HEK293T (cell line): Measurements from ENCODE around the gene PXMP4.

Experiments
- ARNT ChIP-seq: fragments of 450-650 bp; IDR thresholded peaks from 2 replicates; pipeline ENCODE4 v1.6.1; 2017; ENCODE audit warnings: mild to moderate bottlenecking
- BHLHE40 ChIP-seq: fragments of 450-650 bp; IDR thresholded peaks from 2 replicates; pipeline ENCODE4 v1.6.1; 2016; ENCODE audit warnings: mild to moderate bottlenecking, moderate library complexity, borderline replicate concordance
- ELF4 ChIP-seq: fragments of 450-650 bp; IDR thresholded peaks from 2 replicates; pipeline ENCODE4 v1.6.1; 2017; ENCODE audit warnings: antibody characterized with exemption
- FOXA1 ChIP-seq: fragments of 450-650 bp; IDR thresholded peaks from 2 replicates; pipeline ENCODE4 v1.6.1; 2016; ENCODE audit warnings: mild to moderate bottlenecking
- FOXM1 ChIP-seq: fragments of 450-650 bp; IDR thresholded peaks from 2 replicates; pipeline ENCODE4 v1.6.1; 2017; ENCODE audit warnings: mild to moderate bottlenecking, borderline replicate concordance
- HDGF ChIP-seq: fragments of 450-650 bp; IDR thresholded peaks from 2 replicates; pipeline ENCODE4 v1.6.1; 2017; ENCODE audit warnings: antibody characterized with exemption, borderline replicate concordance
- LEF1 ChIP-seq: fragments of 450-650 bp; IDR thresholded peaks from 2 replicates; pipeline ENCODE4 v1.6.1; 2017; ENCODE audit warnings: mild to moderate bottlenecking, borderline replicate concordance
- NFRKB ChIP-seq: fragments of 450-650 bp; IDR thresholded peaks from 2 replicates; pipeline ENCODE4 v1.6.1; 2016; ENCODE audit warnings: mild to moderate bottlenecking, moderate library complexity
- SP1 ChIP-seq: fragments of 450-650 bp; IDR thresholded peaks from 2 replicates; pipeline ENCODE4 v1.6.1; 2017
- SUZ12 ChIP-seq: fragments of 450-650 bp; IDR thresholded peaks from 2 replicates; pipeline ENCODE4 v1.6.1; 2016; ENCODE audit warnings: mild to moderate bottlenecking
- TARDBP ChIP-seq: fragments of 450-650 bp; IDR thresholded peaks from 2 replicates; pipeline ENCODE4 v1.6.1; 2016
- ZNF384 ChIP-seq: fragments of 450-650 bp; IDR thresholded peaks from 2 replicates; pipeline ENCODE4 v1.6.1; 2016
- TF ChIP-seq, protein P1 (sequence below): fragments of 450-650 bp; IDR thresholded peaks from 2 replicates; pipeline ENCODE4 v1.6.1; 2016

GRCh38 chr20:33674294-33675135 is 45.6 kb downstream of the PXMP4 start, which contains the start of gene NECAB3:
- TF ChIP-seq TARDBP (no peak), HDGF (no peak), ELF4 (no peak), SUZ12 (no peak), NFRKB (no peak), SP1 (no peak), FOXA1 (no peak), ARNT (no peak), BHLHE40 (no peak), FOXM1 (no peak), ZNF384 (no peak), LEF1 (no peak)
- TF ChIP-seq, protein P1, sequence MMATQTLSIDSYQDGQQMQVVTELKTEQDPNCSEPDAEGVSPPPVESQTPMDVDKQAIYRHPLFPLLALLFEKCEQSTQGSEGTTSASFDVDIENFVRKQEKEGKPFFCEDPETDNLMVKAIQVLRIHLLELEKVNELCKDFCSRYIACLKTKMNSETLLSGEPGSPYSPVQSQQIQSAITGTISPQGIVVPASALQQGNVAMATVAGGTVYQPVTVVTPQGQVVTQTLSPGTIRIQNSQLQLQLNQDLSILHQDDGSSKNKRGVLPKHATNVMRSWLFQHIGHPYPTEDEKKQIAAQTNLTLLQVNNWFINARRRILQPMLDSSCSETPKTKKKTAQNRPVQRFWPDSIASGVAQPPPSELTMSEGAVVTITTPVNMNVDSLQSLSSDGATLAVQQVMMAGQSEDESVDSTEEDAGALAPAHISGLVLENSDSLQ: no peak
